H9 (cell line): ENCODE results near the gene ARHGAP4. TPM values are rescaled to one million over a fixed set of nuclear protein-coding genes. Genes with fewer than 3 reads are reported as not detected.

Experiments
- DNase-seq: peaks from one replicate; pipeline ENCODE4 v3.0.0-alpha.2; 2017
- H2AFZ ChIP-seq: one replicate; pipeline ENCODE4 v1.6.1; 2013; ENCODE audit warnings: mild to moderate bottlenecking, low read length, control low read depth, moderate library complexity
- H2AK5ac ChIP-seq: 2 replicates; pipeline ENCODE4 v1.6.1; 2013; ENCODE audit warnings: low read length, control low read depth, mixed read lengths; ENCODE audit not compliant: insufficient read length
- H2BK120ac ChIP-seq: one replicate; pipeline ENCODE4 v1.6.1; 2013; ENCODE audit warnings: low read depth, mild to moderate bottlenecking, low read length, control low read depth, inconsistent platforms; ENCODE audit not compliant: poor library complexity, severe bottlenecking
- H2BK12ac ChIP-seq: 2 replicates; pipeline ENCODE4 v1.6.1; 2013; ENCODE audit warnings: low read length, control low read depth, mixed read lengths, low read depth; ENCODE audit not compliant: insufficient read length
- H2BK15ac ChIP-seq: 2 replicates; pipeline ENCODE4 v1.6.1; 2013; ENCODE audit warnings: low read depth, low read length, control low read depth
- H2BK20ac ChIP-seq: one replicate; pipeline ENCODE4 v1.6.1; 2013; ENCODE audit warnings: low read depth, mild to moderate bottlenecking, low read length, control low read depth, inconsistent platforms; ENCODE audit not compliant: poor library complexity, severe bottlenecking
- H2BK5ac ChIP-seq: 2 replicates; pipeline ENCODE4 v1.6.1; 2013; ENCODE audit warnings: low read length, control low read depth, mixed read lengths; ENCODE audit not compliant: insufficient read length
- H3K14ac ChIP-seq: 2 replicates; pipeline ENCODE4 v1.6.1; 2013; ENCODE audit warnings: low read length, control low read depth; ENCODE audit not compliant: insufficient read depth
- H3K18ac ChIP-seq: 2 replicates; pipeline ENCODE4 v1.6.1; 2013; ENCODE audit warnings: low read depth, mild to moderate bottlenecking, mixed read lengths, low read length, control low read depth; ENCODE audit not compliant: insufficient read length
- H3K23ac ChIP-seq: 2 replicates; pipeline ENCODE4 v1.6.1; 2013; ENCODE audit warnings: low read length, control low read depth, mixed read lengths, low read depth; ENCODE audit not compliant: insufficient read length
- H3K23me2 ChIP-seq: 2 replicates; pipeline ENCODE4 v1.6.1; 2013; ENCODE audit warnings: low read depth, mild to moderate bottlenecking, mixed read lengths, low read length, control low read depth; ENCODE audit not compliant: insufficient read length, poor library complexity, severe bottlenecking
- H3K27ac ChIP-seq: 2 replicates; pipeline ENCODE4 v1.5.1; 2013; ENCODE audit warnings: low read length, control low read depth, mixed read lengths, low read depth; ENCODE audit not compliant: insufficient read length
- H3K27me3 ChIP-seq: 2 replicates; pipeline ENCODE4 v1.6.1; 2013; ENCODE audit warnings: low read length, control low read depth, inconsistent platforms; ENCODE audit not compliant: insufficient read depth
- H3K4ac ChIP-seq: 2 replicates; pipeline ENCODE4 v1.6.1; 2013; ENCODE audit warnings: low read depth, mild to moderate bottlenecking, control low read depth, inconsistent platforms, low read length, moderate library complexity
- H3K4me1 ChIP-seq: 2 replicates; pipeline ENCODE4 v1.6.1; 2013; ENCODE audit warnings: low read length, control low read depth, inconsistent platforms; ENCODE audit not compliant: insufficient read depth
- H3K4me2 ChIP-seq: 2 replicates; pipeline ENCODE4 v1.6.1; 2013; ENCODE audit warnings: low read length, control low read depth, mixed read lengths; ENCODE audit not compliant: insufficient read length, insufficient read depth
- H3K56ac ChIP-seq: 2 replicates; pipeline ENCODE4 v1.6.1; 2013; ENCODE audit warnings: low read depth, mild to moderate bottlenecking, mixed read lengths, low read length, control low read depth; ENCODE audit not compliant: insufficient read length
- H3K79me1 ChIP-seq: 2 replicates; pipeline ENCODE4 v1.6.1; 2013; ENCODE audit warnings: low read depth, mild to moderate bottlenecking, moderate library complexity, low read length, control low read depth, inconsistent platforms; ENCODE audit not compliant: insufficient read depth, poor library complexity, severe bottlenecking
- H3K79me2 ChIP-seq: 2 replicates; pipeline ENCODE4 v1.6.1; 2013; ENCODE audit warnings: low read length, control low read depth, inconsistent platforms; ENCODE audit not compliant: insufficient read depth
- H3K9ac ChIP-seq: 2 replicates; pipeline ENCODE4 v1.6.1; 2013; ENCODE audit warnings: low read length, control low read depth, mixed read lengths; ENCODE audit not compliant: insufficient read length; ENCODE audit errors: extremely low read depth
- H3K9me3 ChIP-seq: one replicate; pipeline ENCODE4 v1.6.1; 2013; ENCODE audit warnings: low read depth, low read length, inconsistent platforms; ENCODE audit not compliant: control insufficient read depth
- H3T11ph ChIP-seq: one replicate; pipeline ENCODE4 v1.6.1; 2013; ENCODE audit warnings: mild to moderate bottlenecking, low read length, control low read depth, inconsistent platforms
- H4K20me1 ChIP-seq: one replicate; pipeline ENCODE4 v1.6.1; 2013; ENCODE audit not compliant: control insufficient read depth, insufficient read length, insufficient read depth
- H4K5ac ChIP-seq: 2 replicates; pipeline ENCODE4 v1.6.1; 2013; ENCODE audit warnings: low read depth, mild to moderate bottlenecking, mixed read lengths, low read length, control low read depth; ENCODE audit not compliant: insufficient read length
- H4K8ac ChIP-seq: replicated peaks from 2 replicates; pipeline ENCODE4 v1.6.1; 2013; ENCODE audit warnings: low read length, control low read depth, mixed read lengths, low read depth; ENCODE audit not compliant: insufficient read length
- H4K91ac ChIP-seq: 2 replicates; pipeline ENCODE4 v1.6.1; 2013; ENCODE audit warnings: low read depth, mild to moderate bottlenecking, moderate library complexity, mixed read lengths, low read length, control low read depth; ENCODE audit not compliant: insufficient read length
- H3K27ac Mint-ChIP-seq, 3 experiments: 2 replicates in 2 of 3; 3 replicates in 1 of 3; pipeline ENCODE4 v1.8.0; 2020 to 2021; ENCODE audit warnings: mixed read lengths in 3 of 3, mild to moderate bottlenecking in 1 of 3, moderate library complexity in 1 of 3
- H3K27me3 Mint-ChIP-seq: 2 replicates; pipeline ENCODE4 v1.8.0; 2021; ENCODE audit warnings: low read depth, mild to moderate bottlenecking, moderate library complexity, mixed read lengths
- H3K36me3 Mint-ChIP-seq, 3 experiments: 2 replicates in 2 of 3; 3 replicates in 1 of 3; pipeline ENCODE4 v1.8.0; 2020 to 2021; ENCODE audit warnings: low read depth in 3 of 3, mixed read lengths in 3 of 3; ENCODE audit not compliant: insufficient read depth in 1 of 3
- H3K4me1 Mint-ChIP-seq, 2 experiments: 2 replicates each; pipeline ENCODE4 v1.8.0; 2020; ENCODE audit warnings: mixed read lengths in 2 of 2
- H3K4me3 Mint-ChIP-seq, 2 experiments: 2 replicates in 1 of 2; 3 replicates in 1 of 2; pipeline ENCODE4 v1.8.0; 2020 to 2021; ENCODE audit warnings: mild to moderate bottlenecking in 2 of 2, mixed read lengths in 2 of 2, moderate library complexity in 1 of 2
- H3K9me3 Mint-ChIP-seq, 2 experiments: 2 replicates in 1 of 2; 3 replicates in 1 of 2; pipeline ENCODE4 v1.8.0; 2020; ENCODE audit warnings: mild to moderate bottlenecking in 2 of 2, mixed read lengths in 2 of 2, moderate library complexity in 1 of 2
- whole genome bisulfite sequencing: extraction: QIAGEN DNeasy Blood & Tissue Kit; methylation state at CpG from one replicate; pipeline ENCODE4 v1.1.7; 2013; ENCODE audit warnings: missing lambda C conversion rate, low lambda C conversion rate, mixed read lengths; ENCODE audit not compliant: insufficient read length; ENCODE audit errors: extremely low coverage; 5-methylcytosine and 5-hydroxymethylcytosine counted together
- total RNA-seq: library from RNA; stranded (reverse); gene quantifications from 2 replicates; pipeline ENCODE4 v1.2.1, GENCODE V29; 2021
- TF ChIP-seq, protein P1 (sequence below): fragments of 200-600 bp; sonication (generic); conservative IDR thresholded peaks from 3 replicates; pipeline ENCODE4 v1.8.0; 2021; ENCODE audit warnings: antibody characterized with exemption, mild to moderate bottlenecking

The ARHGAP4 gene
- total RNA-seq, 1 experiment from 2014 or later = 37.8 TPM

DNA sequence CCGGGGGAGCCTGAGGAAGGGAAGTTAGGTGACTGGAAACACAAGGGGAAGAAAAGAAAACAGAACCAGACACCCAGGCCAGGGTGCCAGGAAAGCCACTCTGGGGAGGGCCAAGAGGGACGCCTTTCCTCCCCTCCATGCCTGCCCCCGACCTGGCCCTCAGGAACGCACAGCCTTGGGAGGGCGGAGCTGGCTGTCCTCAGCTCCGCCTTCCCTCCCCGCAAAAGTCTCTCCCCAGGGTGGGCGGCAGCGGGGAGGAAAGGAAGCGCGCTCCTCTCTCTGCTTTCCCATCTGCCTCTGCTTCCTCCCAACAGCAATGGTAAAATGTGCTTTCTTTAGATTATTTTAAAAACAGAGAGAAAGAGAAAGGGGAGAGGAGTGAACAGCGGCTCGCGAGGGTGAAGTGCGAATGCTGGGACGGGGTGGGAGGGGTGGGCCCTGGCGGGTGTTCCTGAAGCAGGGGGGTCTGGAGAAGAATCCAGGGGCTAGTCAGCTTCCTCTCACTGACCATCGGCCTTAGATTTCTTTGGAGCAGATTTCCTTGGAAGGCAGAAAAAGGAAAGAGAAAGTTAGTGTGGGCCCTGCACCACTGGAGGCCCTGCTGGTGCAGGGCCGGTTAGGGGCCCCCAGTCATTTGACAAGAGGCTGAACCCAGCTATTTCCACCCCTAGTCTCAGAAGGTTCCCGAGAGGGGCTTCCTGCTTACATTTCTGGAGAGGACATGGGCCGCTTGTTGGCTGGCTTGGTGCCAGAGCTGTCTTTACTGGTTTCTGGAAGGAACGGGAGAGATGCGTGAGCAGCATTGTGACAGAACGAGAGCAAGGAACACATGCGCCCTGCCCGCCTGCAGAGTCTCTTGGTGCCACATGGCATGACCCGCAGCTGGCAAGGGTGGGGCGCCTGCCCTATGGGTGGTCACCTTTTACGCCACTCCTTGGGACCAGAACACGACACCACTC, 23.1 kb upstream of the ARHGAP4 start:
- Histone ChIP-seq H2BK12ac (no peak overlapping the region), H3K18ac (peak overlapping the region; percentile 57), H3K4me2 (no peak overlapping the region), H4K20me1 (no peaks in the 10 kb centered on the region), H3K23me2 (no peaks in the 10 kb centered on the region), H3K23ac (no peak overlapping the region), H2BK20ac (no peak overlapping the region), H3K27ac (no peak overlapping the region), H2AFZ (no peak overlapping the region), H4K5ac (no peak overlapping the region), H3T11ph (no peak overlapping the region), H2BK5ac (no peak overlapping the region), H3K79me1 (no peaks in the 10 kb centered on the region), H3K56ac (no peak overlapping the region), H2BK15ac (no peak overlapping the region), H2AK5ac (no peak overlapping the region), H4K91ac (no peak overlapping the region), H2BK120ac (no peak overlapping the region), H4K8ac (no peak overlapping the region), H3K27me3 (no peaks in the 10 kb centered on the region), H3K4ac (no peak overlapping the region), H3K9ac (no peak overlapping the region), H3K4me1 (no peaks in the 10 kb centered on the region), H3K79me2 (no peaks in the 10 kb centered on the region), H3K14ac (no peak overlapping the region), H3K9me3 (no peaks in the 10 kb centered on the region)
- Mint-ChIP-seq H3K36me3 (peaks cover 39 to 62% (median 61%) of the 10 kb centered on the region in 3 experiments), H3K27ac (peak overlapping the region in 2 of 3 experiments; percentile 47 to 92; a peak in 3 of 7 replicates), H3K27me3 (no peaks in the 10 kb centered on the region), H3K4me3 (no peak overlapping the region), H3K4me1 (peaks cover 4 to 32% of the 10 kb centered on the region in 2 experiments), H3K9me3 (peaks cover 0 to 3% of the 10 kb centered on the region in 2 experiments; a peak in 2 of 5 replicates)
- WGBS = no CpG with 5 or more reads among the region's 30 CpGs
- DNase-seq = no peak
- TF ChIP-seq, protein P1, sequence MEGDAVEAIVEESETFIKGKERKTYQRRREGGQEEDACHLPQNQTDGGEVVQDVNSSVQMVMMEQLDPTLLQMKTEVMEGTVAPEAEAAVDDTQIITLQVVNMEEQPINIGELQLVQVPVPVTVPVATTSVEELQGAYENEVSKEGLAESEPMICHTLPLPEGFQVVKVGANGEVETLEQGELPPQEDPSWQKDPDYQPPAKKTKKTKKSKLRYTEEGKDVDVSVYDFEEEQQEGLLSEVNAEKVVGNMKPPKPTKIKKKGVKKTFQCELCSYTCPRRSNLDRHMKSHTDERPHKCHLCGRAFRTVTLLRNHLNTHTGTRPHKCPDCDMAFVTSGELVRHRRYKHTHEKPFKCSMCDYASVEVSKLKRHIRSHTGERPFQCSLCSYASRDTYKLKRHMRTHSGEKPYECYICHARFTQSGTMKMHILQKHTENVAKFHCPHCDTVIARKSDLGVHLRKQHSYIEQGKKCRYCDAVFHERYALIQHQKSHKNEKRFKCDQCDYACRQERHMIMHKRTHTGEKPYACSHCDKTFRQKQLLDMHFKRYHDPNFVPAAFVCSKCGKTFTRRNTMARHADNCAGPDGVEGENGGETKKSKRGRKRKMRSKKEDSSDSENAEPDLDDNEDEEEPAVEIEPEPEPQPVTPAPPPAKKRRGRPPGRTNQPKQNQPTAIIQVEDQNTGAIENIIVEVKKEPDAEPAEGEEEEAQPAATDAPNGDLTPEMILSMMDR = no peak
